ENCODE results near the gene CFAP74. TPM values are rescaled to one million over a fixed set of nuclear protein-coding genes. Genes with fewer than 3 reads are reported as not detected.

CFAP74 gene
- total and polyA plus RNA-seq, 2 of the 13 experiments (the other 11 are each of a cell fraction or from before 2014, with no cell fraction given): 0.27 to 0.62 TPM

DNA sequence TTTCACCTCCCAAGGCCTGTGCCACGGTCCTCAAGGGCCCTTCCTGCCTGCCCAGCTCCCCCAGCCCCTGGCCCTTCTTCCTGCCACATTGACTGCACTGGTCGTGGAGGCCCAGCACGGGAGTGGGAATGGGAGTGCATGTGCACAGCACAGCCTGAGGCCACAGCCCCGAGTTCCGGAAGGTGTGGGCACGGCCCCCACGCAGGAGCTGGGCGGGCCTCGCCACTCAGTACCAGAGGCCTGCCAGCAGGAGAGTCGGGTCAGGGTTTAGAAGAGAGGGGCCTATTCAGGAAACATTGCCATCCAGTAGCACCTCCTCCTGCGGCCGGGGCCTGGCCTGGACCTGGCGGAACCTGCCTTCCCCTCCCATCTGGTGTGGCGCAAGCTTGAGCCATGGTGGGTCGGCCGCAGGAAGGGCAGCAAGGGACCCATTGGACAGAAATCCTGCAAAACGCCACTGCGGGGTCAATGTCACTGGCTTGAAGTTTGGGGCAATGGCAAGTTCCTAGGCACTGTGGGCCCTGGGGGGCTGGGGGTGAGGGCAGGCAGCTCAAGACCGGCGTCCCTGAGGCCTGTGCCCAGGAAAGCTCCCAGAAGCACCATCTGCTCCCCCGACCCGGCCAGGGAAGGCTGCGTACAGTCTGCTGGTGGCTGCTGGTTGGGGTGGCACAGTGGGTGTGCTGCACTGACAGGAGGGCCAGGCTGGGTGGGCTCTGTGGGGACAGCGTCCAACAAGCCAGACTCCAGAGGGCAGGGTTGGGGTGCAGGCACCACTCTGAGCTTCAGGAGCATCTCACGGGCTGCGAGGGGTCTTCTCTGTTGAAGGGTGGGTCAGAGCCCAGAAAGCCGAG is 82.8 kb downstream of the CFAP74 start (continued):
- TF ChIP-seq ZZZ3 (CRISPR knock-in tag; IDR thresholded peaks at IDR 0.05; ENCODE audit: borderline replicate concordance): no peak
- TF ChIP-seq ZNF644 (CRISPR knock-in tag; IDR thresholded peaks at IDR 0.05; ENCODE audit: low read depth): no peak; the same call in 1 of the 2 replicates
- peak; percentile 56 for TF ChIP-seq ZFP91 (CRISPR knock-in tag; IDR thresholded peaks at IDR 0.05; ENCODE audit: borderline replicate concordance)
- TF ChIP-seq, protein P1, sequence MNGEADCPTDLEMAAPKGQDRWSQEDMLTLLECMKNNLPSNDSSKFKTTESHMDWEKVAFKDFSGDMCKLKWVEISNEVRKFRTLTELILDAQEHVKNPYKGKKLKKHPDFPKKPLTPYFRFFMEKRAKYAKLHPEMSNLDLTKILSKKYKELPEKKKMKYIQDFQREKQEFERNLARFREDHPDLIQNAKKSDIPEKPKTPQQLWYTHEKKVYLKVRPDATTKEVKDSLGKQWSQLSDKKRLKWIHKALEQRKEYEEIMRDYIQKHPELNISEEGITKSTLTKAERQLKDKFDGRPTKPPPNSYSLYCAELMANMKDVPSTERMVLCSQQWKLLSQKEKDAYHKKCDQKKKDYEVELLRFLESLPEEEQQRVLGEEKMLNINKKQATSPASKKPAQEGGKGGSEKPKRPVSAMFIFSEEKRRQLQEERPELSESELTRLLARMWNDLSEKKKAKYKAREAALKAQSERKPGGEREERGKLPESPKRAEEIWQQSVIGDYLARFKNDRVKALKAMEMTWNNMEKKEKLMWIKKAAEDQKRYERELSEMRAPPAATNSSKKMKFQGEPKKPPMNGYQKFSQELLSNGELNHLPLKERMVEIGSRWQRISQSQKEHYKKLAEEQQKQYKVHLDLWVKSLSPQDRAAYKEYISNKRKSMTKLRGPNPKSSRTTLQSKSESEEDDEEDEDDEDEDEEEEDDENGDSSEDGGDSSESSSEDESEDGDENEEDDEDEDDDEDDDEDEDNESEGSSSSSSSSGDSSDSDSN (CRISPR knock-in tag; IDR thresholded peaks at IDR 0.05): peak; percentile 60; the same call in 1 of the 2 replicates
- no peak for TF ChIP-seq ZNF326 (CRISPR knock-in tag; IDR thresholded peaks at IDR 0.05; ENCODE audit: borderline replicate concordance)
- peak; percentile 41 for TF ChIP-seq ZBTB7A (CRISPR knock-in tag; IDR thresholded peaks at IDR 0.05)
- no peak for TF ChIP-seq KDM1A (CRISPR knock-in tag; IDR thresholded peaks at IDR 0.05)
- no peak for TF ChIP-seq POGZ (CRISPR knock-in tag; IDR thresholded peaks at IDR 0.05)
- no peak; the same call in 1 of the 2 replicates for TF ChIP-seq SMYD3 (CRISPR knock-in tag; IDR thresholded peaks at IDR 0.05)
- no peak for TF ChIP-seq NFE2 (CRISPR knock-in tag; IDR thresholded peaks at IDR 0.05)
- no peak for TF ChIP-seq MAFK (conservative IDR thresholded peaks at IDR 0.05 in 1 of 2, IDR thresholded peaks at IDR 0.05 in 1 of 2; ENCODE audit: low read length in 2 of 2)
- TF ChIP-seq PATZ1 (CRISPR knock-in tag; IDR thresholded peaks at IDR 0.05): peak; percentile 60
- 0 out of 2 replicates have a peak, but pooled peaks have one; percentile 65 for TF ChIP-seq ZNF234 (CRISPR knock-in tag; conservative IDR thresholded peaks at IDR 0.05)
- TF ChIP-seq, protein P2, sequence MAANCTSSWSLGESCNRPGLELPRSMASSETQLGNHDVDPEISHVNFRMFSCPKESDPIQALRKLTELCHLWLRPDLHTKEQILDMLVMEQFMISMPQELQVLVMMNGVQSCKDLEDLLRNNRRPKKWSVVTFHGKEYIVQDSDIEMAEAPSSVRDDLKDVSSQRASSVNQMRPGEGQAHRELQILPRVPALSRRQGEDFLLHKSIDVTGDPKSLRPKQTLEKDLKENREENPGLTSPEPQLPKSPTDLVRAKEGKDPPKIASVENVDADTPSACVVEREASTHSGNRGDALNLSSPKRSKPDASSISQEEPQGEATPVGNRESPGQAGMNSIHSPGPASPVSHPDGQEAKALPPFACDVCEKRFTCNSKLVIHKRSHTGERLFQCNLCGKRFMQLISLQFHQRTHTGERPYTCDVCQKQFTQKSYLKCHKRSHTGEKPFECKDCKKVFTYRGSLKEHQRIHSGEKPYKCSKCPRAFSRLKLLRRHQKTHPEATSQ (CRISPR knock-in tag; IDR thresholded peaks at IDR 0.05; ENCODE audit: borderline replicate concordance): no peak
- TF ChIP-seq, protein P3, sequence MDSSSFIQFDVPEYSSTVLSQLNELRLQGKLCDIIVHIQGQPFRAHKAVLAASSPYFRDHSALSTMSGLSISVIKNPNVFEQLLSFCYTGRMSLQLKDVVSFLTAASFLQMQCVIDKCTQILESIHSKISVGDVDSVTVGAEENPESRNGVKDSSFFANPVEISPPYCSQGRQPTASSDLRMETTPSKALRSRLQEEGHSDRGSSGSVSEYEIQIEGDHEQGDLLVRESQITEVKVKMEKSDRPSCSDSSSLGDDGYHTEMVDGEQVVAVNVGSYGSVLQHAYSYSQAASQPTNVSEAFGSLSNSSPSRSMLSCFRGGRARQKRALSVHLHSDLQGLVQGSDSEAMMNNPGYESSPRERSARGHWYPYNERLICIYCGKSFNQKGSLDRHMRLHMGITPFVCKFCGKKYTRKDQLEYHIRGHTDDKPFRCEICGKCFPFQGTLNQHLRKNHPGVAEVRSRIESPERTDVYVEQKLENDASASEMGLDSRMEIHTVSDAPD (CRISPR knock-in tag; IDR thresholded peaks at IDR 0.05): 0 out of 2 replicates have a peak, but pooled peaks have one; percentile 49
- no peak for TF ChIP-seq GLI4 (CRISPR knock-in tag; IDR thresholded peaks at IDR 0.05; ENCODE audit: borderline replicate concordance)
- no peak for TF ChIP-seq ZBTB26 (CRISPR knock-in tag; IDR thresholded peaks at IDR 0.05; ENCODE audit: borderline replicate concordance)

Data from HepG2 (cell line).